Medulla oblongata (tissue), 1 donor: ENCODE measurements around the gene THNSL1.

Experiments used
- DNase-seq: peaks from one replicate; pipeline ENCODE4 v3.0.0-alpha.2; 2015; ENCODE audit errors: extremely low spot score

THNSL1 gene

GRCh38 chr10:25057886-25058285 lies 41.5 kb downstream of the THNSL1 start:
- DNase-seq, result no peak

GRCh38 chr10:25059990-25060389 lies 43.6 kb downstream of the THNSL1 start:
- no peak for DNase-seq

GRCh38 chr10:25061125-25061524 lies 44.7 kb downstream of the THNSL1 start:
- no peak for DNase-seq

- DNase-seq, result no peak
Measured at GRCh38 chr10:25061711-25062449, 45.5 kb downstream of the THNSL1 start.

GRCh38 chr10:25063157-25063556 lies 46.7 kb downstream of the THNSL1 start:
- DNase-seq, result no peak

- no peak for DNase-seq
Measured at GRCh38 chr10:25063644-25064043, 47.2 kb downstream of the THNSL1 start.

GRCh38 chr10:25064401-25064800 lies 48.0 kb downstream of the THNSL1 start:
- no peak for DNase-seq

- no peak for DNase-seq
Measured at GRCh38 chr10:25065761-25066476, 49.5 kb downstream of the THNSL1 start.

- peak; percentile 77 for DNase-seq
Measured at GRCh38 chr10:25068152-25069058, 52.0 kb downstream of the THNSL1 start.

- DNase-seq, result no peak
Measured at GRCh38 chr10:25071227-25071626, 54.8 kb downstream of the THNSL1 start.

GRCh38 chr10:25072786-25073185 lies 56.4 kb downstream of the THNSL1 start:
- DNase-seq, result no peak

GRCh38 chr10:25075825-25076224 lies 59.4 kb downstream of the THNSL1 start:
- no peak for DNase-seq
